ENCODE results near the gene FAM47E. TPM values are rescaled to one million over a fixed set of nuclear protein-coding genes. Genes with fewer than 3 reads are reported as not detected.

FAM47E gene
- total and polyA plus RNA-seq, 2 of the 13 experiments (the other 11 are each of a cell fraction or from before 2014, with no cell fraction given): 0.33 to 0.66 TPM

DNA sequence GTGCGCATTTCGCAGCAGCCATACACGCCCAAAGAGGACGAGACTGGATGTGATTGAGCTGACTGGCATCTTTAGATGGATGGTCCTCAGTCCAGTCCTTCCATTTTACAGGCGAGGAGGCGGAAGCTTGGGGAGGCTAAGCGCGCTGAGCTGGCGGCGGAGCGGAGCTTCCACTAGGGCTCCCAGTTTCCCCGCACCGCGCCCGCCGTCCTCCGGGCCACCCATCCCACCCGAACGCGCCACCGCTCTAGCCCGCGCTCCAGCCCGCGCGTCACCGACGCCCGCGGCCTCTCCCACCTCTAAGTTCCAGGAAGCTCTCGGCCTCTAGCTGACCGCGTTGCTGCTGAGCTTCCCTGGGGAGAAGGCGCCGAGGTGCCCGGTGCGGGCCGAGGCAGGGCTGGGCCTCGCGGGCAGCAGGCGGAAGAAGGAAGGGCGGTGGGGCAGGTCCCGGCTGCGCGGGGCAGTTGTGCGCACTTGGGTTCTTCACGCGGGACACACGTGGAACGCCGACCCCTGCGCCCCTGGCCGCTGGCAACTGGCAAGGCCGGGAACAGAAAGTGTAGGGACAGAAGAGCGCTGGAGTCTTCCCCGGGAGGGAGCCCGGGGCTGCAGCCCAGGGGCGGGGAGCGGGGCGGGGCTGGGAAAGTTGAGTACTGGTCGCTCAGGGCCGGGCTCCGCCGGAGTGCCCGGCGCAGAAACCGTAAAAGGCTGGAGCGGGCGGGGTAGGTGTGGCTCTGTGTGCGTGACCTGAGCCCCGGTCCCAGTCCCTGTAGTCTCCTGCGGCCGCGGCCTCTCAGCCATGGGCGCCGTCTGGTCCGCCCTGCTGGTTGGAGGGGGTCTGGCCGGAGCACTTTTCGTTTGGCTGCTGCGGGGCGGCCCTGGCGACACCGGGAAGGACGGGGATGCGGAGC is 54.7 kb downstream of the FAM47E start, which contains the start of gene STBD1 (continued):
- TF ChIP-seq, protein P1, sequence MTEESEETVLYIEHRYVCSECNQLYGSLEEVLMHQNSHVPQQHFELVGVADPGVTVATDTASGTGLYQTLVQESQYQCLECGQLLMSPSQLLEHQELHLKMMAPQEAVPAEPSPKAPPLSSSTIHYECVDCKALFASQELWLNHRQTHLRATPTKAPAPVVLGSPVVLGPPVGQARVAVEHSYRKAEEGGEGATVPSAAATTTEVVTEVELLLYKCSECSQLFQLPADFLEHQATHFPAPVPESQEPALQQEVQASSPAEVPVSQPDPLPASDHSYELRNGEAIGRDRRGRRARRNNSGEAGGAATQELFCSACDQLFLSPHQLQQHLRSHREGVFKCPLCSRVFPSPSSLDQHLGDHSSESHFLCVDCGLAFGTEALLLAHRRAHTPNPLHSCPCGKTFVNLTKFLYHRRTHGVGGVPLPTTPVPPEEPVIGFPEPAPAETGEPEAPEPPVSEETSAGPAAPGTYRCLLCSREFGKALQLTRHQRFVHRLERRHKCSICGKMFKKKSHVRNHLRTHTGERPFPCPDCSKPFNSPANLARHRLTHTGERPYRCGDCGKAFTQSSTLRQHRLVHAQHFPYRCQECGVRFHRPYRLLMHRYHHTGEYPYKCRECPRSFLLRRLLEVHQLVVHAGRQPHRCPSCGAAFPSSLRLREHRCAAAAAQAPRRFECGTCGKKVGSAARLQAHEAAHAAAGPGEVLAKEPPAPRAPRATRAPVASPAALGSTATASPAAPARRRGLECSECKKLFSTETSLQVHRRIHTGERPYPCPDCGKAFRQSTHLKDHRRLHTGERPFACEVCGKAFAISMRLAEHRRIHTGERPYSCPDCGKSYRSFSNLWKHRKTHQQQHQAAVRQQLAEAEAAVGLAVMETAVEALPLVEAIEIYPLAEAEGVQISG (CRISPR knock-in tag; IDR thresholded peaks at IDR 0.05): peak; percentile 63
- TF ChIP-seq YEATS2 (CRISPR knock-in tag; IDR thresholded peaks at IDR 0.05; ENCODE audit: borderline replicate concordance) (peak; percentile 64; the same call in 1 of the 2 replicates), ZNF329 (CRISPR knock-in tag; IDR thresholded peaks at IDR 0.05; ENCODE audit: low read depth) (peak; percentile 85), PHF21A (CRISPR knock-in tag; IDR thresholded peaks at IDR 0.05) (peak; percentile 63; the same call in 1 of the 2 replicates), GATA4 (IDR thresholded peaks at IDR 0.05; ENCODE audit: borderline replicate concordance, low read depth) (no peak), STAT5B (CRISPR knock-in tag; IDR thresholded peaks at IDR 0.05) (0 out of 2 replicates have a peak, but pooled peaks have one; percentile 9), ZNF614 (CRISPR knock-in tag; IDR thresholded peaks at IDR 0.05; ENCODE audit: borderline replicate concordance) (no peak), SMARCC2 (IDR thresholded peaks at IDR 0.05) (no peak), RBM39 (IDR thresholded peaks at IDR 0.05; ENCODE audit: low read depth, low read length, poor library complexity, severe bottlenecking) (peak; percentile 57), SNAPC2 (CRISPR knock-in tag; IDR thresholded peaks at IDR 0.05) (peak; percentile 59; the same call in 1 of the 2 replicates), PHF5A (CRISPR knock-in tag; IDR thresholded peaks at IDR 0.05; ENCODE audit: low read depth, unreplicated experiment) (peak; percentile 37), SMAD9 (CRISPR knock-in tag; IDR thresholded peaks at IDR 0.05) (no peak), TOE1 (CRISPR knock-in tag; IDR thresholded peaks at IDR 0.05) (no peak), ZNF20 (CRISPR knock-in tag; IDR thresholded peaks at IDR 0.05) (no peak), ZC3H13 (CRISPR knock-in tag; IDR thresholded peaks at IDR 0.05) (peak; percentile 89), TCF7L2 (IDR thresholded peaks at IDR 0.05; ENCODE audit: low read depth, low read length) (no peak), NR1H2 (CRISPR knock-in tag; IDR thresholded peaks at IDR 0.05; ENCODE audit: borderline replicate concordance, low read depth) (no peak)
- TF ChIP-seq, protein P2, sequence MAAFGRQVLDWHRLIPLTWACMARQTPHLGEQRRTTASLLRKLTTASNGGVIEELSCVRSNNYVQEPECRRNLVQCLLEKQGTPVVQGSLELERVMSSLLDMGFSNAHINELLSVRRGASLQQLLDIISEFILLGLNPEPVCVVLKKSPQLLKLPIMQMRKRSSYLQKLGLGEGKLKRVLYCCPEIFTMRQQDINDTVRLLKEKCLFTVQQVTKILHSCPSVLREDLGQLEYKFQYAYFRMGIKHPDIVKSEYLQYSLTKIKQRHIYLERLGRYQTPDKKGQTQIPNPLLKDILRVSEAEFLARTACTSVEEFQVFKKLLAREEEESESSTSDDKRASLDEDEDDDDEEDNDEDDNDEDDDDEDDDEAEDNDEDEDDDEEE (CRISPR knock-in tag; IDR thresholded peaks at IDR 0.05): 0 out of 2 replicates have a peak, but pooled peaks have one; percentile 70
- TF ChIP-seq, protein P3, sequence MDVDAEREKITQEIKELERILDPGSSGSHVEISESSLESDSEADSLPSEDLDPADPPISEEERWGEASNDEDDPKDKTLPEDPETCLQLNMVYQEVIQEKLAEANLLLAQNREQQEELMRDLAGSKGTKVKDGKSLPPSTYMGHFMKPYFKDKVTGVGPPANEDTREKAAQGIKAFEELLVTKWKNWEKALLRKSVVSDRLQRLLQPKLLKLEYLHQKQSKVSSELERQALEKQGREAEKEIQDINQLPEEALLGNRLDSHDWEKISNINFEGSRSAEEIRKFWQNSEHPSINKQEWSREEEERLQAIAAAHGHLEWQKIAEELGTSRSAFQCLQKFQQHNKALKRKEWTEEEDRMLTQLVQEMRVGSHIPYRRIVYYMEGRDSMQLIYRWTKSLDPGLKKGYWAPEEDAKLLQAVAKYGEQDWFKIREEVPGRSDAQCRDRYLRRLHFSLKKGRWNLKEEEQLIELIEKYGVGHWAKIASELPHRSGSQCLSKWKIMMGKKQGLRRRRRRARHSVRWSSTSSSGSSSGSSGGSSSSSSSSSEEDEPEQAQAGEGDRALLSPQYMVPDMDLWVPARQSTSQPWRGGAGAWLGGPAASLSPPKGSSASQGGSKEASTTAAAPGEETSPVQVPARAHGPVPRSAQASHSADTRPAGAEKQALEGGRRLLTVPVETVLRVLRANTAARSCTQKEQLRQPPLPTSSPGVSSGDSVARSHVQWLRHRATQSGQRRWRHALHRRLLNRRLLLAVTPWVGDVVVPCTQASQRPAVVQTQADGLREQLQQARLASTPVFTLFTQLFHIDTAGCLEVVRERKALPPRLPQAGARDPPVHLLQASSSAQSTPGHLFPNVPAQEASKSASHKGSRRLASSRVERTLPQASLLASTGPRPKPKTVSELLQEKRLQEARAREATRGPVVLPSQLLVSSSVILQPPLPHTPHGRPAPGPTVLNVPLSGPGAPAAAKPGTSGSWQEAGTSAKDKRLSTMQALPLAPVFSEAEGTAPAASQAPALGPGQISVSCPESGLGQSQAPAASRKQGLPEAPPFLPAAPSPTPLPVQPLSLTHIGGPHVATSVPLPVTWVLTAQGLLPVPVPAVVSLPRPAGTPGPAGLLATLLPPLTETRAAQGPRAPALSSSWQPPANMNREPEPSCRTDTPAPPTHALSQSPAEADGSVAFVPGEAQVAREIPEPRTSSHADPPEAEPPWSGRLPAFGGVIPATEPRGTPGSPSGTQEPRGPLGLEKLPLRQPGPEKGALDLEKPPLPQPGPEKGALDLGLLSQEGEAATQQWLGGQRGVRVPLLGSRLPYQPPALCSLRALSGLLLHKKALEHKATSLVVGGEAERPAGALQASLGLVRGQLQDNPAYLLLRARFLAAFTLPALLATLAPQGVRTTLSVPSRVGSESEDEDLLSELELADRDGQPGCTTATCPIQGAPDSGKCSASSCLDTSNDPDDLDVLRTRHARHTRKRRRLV (CRISPR knock-in tag; IDR thresholded peaks at IDR 0.05): no peak; the same call in 1 of the 2 replicates
- TF ChIP-seq, protein P4, sequence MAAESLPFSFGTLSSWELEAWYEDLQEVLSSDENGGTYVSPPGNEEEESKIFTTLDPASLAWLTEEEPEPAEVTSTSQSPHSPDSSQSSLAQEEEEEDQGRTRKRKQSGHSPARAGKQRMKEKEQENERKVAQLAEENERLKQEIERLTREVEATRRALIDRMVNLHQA (CRISPR knock-in tag; IDR thresholded peaks at IDR 0.05): no peak
